ENCODE data around the gene HDAC11. TPM values are rescaled to one million over a fixed set of nuclear protein-coding genes. Genes with fewer than 3 reads are reported as not detected.

Gene HDAC11
- total RNA-seq, 2 experiments from 2014 or later: 4.5 to 4.6 TPM

DNA sequence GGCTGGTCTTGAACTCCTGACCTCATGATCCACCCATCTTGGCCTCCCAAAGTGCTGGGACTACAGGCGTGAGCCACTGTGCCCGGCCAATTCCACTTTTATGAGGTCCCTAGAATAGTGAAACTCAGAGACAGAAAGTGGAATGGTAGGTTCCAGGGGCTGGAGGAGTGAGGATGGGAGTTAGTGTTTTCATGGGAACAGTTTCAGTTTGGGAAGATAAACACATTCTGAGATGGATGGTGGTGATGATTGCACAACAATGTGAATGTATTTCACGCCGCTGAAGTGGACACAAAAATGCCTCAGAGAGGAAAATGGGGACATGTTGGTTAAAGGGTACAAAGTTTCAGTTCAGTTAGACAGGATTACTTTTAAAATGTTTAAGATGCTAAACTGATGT is 22.5 kb upstream of the HDAC11 start:
- Mint-ChIP-seq H3K36me3 (ENCODE audit: low read depth) (no peaks in the 10 kb centered on the region), H3K4me1 (ENCODE audit: low read depth) (peaks cover 6% of the 10 kb centered on the region), H3K27me3 (no peaks in the 10 kb centered on the region), H3K4me3 (no peak overlapping the region), H3K9me3 (no peaks in the 10 kb centered on the region), H3K27ac (no peak overlapping the region)
- H3K27ac ChIP-seq (ENCODE audit: low read depth in 1 of 2, low read length in 2 of 2): no peak overlapping the region
- peaks cover 0 to 2% of the 10 kb centered on the region in 2 experiments for H3K27me3 ChIP-seq (ENCODE audit: control insufficient read depth in 1 of 2, insufficient read depth in 2 of 2, low read length in 2 of 2)
- intact Hi-C loops (cut with DNase I, micrococcal nuclease): loop anchor here in 1 of 2 experiments (10.0 kb wide), 1 partner anchor 443 kb away; no protein-coding TSS in a partner anchor
- H3K4me3 ChIP-seq (ENCODE audit: low read length): no peak overlapping the region
- DNase-seq: no peak
- H3K9me3 ChIP-seq (ENCODE audit: control insufficient read depth in 1 of 2, insufficient read depth in 1 of 2, low read length in 2 of 2): peaks cover 0 to 5% of the 10 kb centered on the region in 2 experiments
- ChIA-PET POLR2A (no interaction called here), CTCF (no interaction called here)
- TF ChIP-seq, protein P1, sequence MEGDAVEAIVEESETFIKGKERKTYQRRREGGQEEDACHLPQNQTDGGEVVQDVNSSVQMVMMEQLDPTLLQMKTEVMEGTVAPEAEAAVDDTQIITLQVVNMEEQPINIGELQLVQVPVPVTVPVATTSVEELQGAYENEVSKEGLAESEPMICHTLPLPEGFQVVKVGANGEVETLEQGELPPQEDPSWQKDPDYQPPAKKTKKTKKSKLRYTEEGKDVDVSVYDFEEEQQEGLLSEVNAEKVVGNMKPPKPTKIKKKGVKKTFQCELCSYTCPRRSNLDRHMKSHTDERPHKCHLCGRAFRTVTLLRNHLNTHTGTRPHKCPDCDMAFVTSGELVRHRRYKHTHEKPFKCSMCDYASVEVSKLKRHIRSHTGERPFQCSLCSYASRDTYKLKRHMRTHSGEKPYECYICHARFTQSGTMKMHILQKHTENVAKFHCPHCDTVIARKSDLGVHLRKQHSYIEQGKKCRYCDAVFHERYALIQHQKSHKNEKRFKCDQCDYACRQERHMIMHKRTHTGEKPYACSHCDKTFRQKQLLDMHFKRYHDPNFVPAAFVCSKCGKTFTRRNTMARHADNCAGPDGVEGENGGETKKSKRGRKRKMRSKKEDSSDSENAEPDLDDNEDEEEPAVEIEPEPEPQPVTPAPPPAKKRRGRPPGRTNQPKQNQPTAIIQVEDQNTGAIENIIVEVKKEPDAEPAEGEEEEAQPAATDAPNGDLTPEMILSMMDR (IDR thresholded peaks at IDR 0.05): no peak
- H3K36me3 ChIP-seq (ENCODE audit: insufficient read depth, low read length): no peaks in the 10 kb centered on the region
- H3K4me1 ChIP-seq (ENCODE audit: insufficient read depth, low read length): peaks cover 2% of the 10 kb centered on the region
- ATAC-seq (ENCODE audit: poor library complexity): no peak

DNA sequence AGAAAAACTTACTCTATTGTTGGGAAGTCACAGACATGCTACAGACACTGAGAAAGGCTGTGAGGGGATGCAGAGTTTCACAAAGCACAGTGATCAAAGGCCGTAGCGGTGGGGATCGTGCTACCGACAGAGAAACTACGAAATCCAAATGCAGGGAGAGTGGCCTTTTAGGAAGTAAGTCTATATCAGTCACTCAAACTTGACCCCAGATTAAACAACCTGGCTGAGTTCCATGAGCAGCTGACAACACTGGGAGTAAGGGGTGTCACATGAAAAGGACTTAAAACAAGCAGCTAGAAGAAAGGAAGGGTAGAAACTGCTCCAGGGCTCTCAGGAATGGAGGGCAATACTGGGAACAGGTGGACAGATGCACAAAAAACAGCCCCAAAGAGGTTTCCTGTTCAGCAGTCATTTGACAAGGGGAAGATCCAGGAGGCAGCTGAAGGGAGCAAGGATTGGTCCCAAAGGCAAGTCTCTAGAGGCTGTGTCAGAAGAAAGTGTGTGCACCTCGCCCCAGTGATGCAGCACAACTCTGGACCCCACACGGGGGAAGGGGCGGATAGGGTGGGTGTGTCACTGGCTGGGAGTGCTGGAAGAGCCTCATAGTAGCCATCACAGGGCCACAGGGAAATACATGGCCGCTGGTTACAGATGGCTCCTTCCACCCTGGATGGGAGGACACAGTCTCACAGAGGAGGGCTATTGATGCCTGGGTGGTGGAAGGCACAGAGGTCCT is 20.3 kb upstream of the HDAC11 start:
- Mint-ChIP-seq H3K27me3 (peaks cover 8% of the 10 kb centered on the region), H3K4me3 (no peak overlapping the region), H3K27ac (no peak overlapping the region), H3K36me3 (ENCODE audit: low read depth) (no peaks in the 10 kb centered on the region), H3K9me3 (no peaks in the 10 kb centered on the region), H3K4me1 (ENCODE audit: low read depth) (no peaks in the 10 kb centered on the region)
- Histone ChIP-seq H3K9me3 (ENCODE audit: control insufficient read depth in 1 of 2, insufficient read depth in 1 of 2, low read length in 2 of 2) (peaks cover 0 to 5% of the 10 kb centered on the region in 2 experiments), H3K27ac (ENCODE audit: low read depth in 1 of 2, low read length in 2 of 2) (no peak overlapping the region), H3K27me3 (ENCODE audit: control insufficient read depth in 1 of 2, insufficient read depth in 2 of 2, low read length in 2 of 2) (peaks cover 0 to 2% of the 10 kb centered on the region in 2 experiments), H3K4me3 (ENCODE audit: low read length) (no peak overlapping the region), H3K36me3 (ENCODE audit: insufficient read depth, low read length) (no peaks in the 10 kb centered on the region), H3K4me1 (ENCODE audit: insufficient read depth, low read length) (no peaks in the 10 kb centered on the region)
- ChIA-PET POLR2A (no interaction called here), CTCF (no interaction called here)
- intact Hi-C loops (cut with DNase I, micrococcal nuclease): loop anchor here in 1 of 2 experiments (10.0 kb wide), 1 partner anchor 445 kb away; no protein-coding TSS in a partner anchor
- TF ChIP-seq, protein P1 (IDR thresholded peaks at IDR 0.05): no peak
- ATAC-seq (ENCODE audit: poor library complexity): no peak
- DNase-seq: no peak

GRCh38 chr3:13460341-13460736 is 19.8 kb upstream of the HDAC11 start:
- CTCF ChIA-PET: interaction anchor here (1.5 to 2.1 kb wide), 2 partner anchors 8 to 115 kb away, joined by 12 to 13 read pairs; no protein-coding TSS in a partner anchor
- ATAC-seq (ENCODE audit: poor library complexity) (no peak), DNase-seq (no peak)
- Mint-ChIP-seq H3K4me3 (no peak overlapping the region), H3K4me1 (ENCODE audit: low read depth) (no peaks in the 10 kb centered on the region), H3K36me3 (ENCODE audit: low read depth) (no peaks in the 10 kb centered on the region), H3K27ac (no peak overlapping the region), H3K27me3 (peaks cover 8% of the 10 kb centered on the region), H3K9me3 (no peaks in the 10 kb centered on the region)
- Histone ChIP-seq H3K27me3 (ENCODE audit: control insufficient read depth in 1 of 2, insufficient read depth in 2 of 2, low read length in 2 of 2) (peaks cover 0 to 2% of the 10 kb centered on the region in 2 experiments), H3K27ac (ENCODE audit: low read depth in 1 of 2, low read length in 2 of 2) (no peak overlapping the region), H3K4me1 (ENCODE audit: insufficient read depth, low read length) (no peaks in the 10 kb centered on the region), H3K36me3 (ENCODE audit: insufficient read depth, low read length) (no peaks in the 10 kb centered on the region), H3K9me3 (ENCODE audit: control insufficient read depth in 1 of 2, insufficient read depth in 1 of 2, low read length in 2 of 2) (peaks cover 0 to 5% of the 10 kb centered on the region in 2 experiments), H3K4me3 (ENCODE audit: low read length) (no peak overlapping the region)
- POLR2A ChIA-PET: interaction anchor here (1.2 kb wide), 1 partner anchor 350 kb away, joined by 3 read pairs; no protein-coding TSS in a partner anchor
- intact Hi-C loops (cut with DNase I, micrococcal nuclease): no loop called here
- TF ChIP-seq, protein P1 (IDR thresholded peaks at IDR 0.05): no peak

Data from CD4-positive, alpha-beta T cell (primary cell).